H1 (cell line): ENCODE measurements around the gene OSBPL2. TPM values are rescaled to one million over a fixed set of nuclear protein-coding genes. Genes with fewer than 3 reads are reported as not detected.

Source experiments
- CEBPB ChIP-seq: IDR thresholded peaks from 2 replicates; pipeline ENCODE4 v1.6.1; 2012; ENCODE audit warnings: low read depth, low read length
- CHD2 ChIP-seq: IDR thresholded peaks from 2 replicates; pipeline ENCODE4 v1.6.1; 2012; ENCODE audit warnings: low read length, improper control_type of control experiment
- CTBP2 ChIP-seq: IDR thresholded peaks from 2 replicates; pipeline ENCODE4 v1.7.0; 2011; ENCODE audit warnings: borderline replicate concordance, mild to moderate bottlenecking, moderate library complexity, mixed read lengths, low read length; ENCODE audit not compliant: insufficient read depth, insufficient read length
- EP300 ChIP-seq, 2 experiments: IDR thresholded peaks; 1 replicate in 1 of 2; 2 replicates in 1 of 2; pipeline ENCODE4 v1.6.1; 2011 to 2012; ENCODE audit warnings: low read depth in 2 of 2, low read length in 2 of 2, mild to moderate bottlenecking in 2 of 2, borderline replicate concordance in 1 of 2, inconsistent platforms in 1 of 2, moderate library complexity in 1 of 2
- FOSL1 ChIP-seq: IDR thresholded peaks from 2 replicates; pipeline ENCODE4 v1.6.1; 2011; ENCODE audit warnings: mild to moderate bottlenecking, low read depth, low read length, moderate library complexity; ENCODE audit not compliant: insufficient read depth
- NANOG ChIP-seq: IDR thresholded peaks from 2 replicates; pipeline ENCODE4 v1.6.1; 2011; ENCODE audit warnings: low read length, low read depth, mild to moderate bottlenecking, inconsistent platforms; ENCODE audit not compliant: insufficient read depth, poor library complexity, severe bottlenecking
- POU5F1 ChIP-seq: IDR thresholded peaks from 2 replicates; pipeline ENCODE4 v1.6.1; 2011; ENCODE audit warnings: low read depth, mild to moderate bottlenecking, low read length, moderate library complexity
- TAF1 ChIP-seq: IDR thresholded peaks from 2 replicates; pipeline ENCODE4 v1.6.1; 2011; ENCODE audit warnings: mild to moderate bottlenecking, low read depth, low read length
- TCF12 ChIP-seq: IDR thresholded peaks from 2 replicates; pipeline ENCODE4 v1.6.1; 2011; ENCODE audit warnings: low read depth, mild to moderate bottlenecking, low read length
- polyA plus RNA-seq, 7 experiments: library from polyadenylated mRNA; depleted of rRNA in 3 of 7; stranded (reverse) in 5 of 7; unstranded in 2 of 7; fragments of >200 nt in 5 of 7; fragments of 200-250 nt in 2 of 7; gene quantifications; 1 replicate in 5 of 7; 2 replicates in 1 of 7; 4 replicates in 1 of 7; pipeline versions ENCODE4 v1.2.1 to v1.2.3, GENCODE V29; 2011 to 2013; ENCODE audit warnings: missing spikeins in 2 of 7, mixed read lengths in 2 of 7
- total RNA-seq: library from RNA; stranded (reverse); fragmentation: NEBNext Ultra II Directional; extraction: Animal tissue kit (Norgen Biotek cat#: 25700); gene quantifications from 2 replicates; pipeline ENCODE4 v1.2.1, GENCODE V29; 2021
- TF ChIP-seq, protein P1 (sequence below): fragments of 300-600 bp; sonication (generic); IDR thresholded peaks from 2 replicates; pipeline ENCODE4 v1.7.1; 2012; ENCODE audit warnings: low read length, moderate library complexity, mild to moderate bottlenecking, inconsistent platforms; ENCODE audit not compliant: insufficient replicate concordance
- TF ChIP-seq, protein P2 (sequence below): IDR thresholded peaks from 2 replicates; pipeline ENCODE4 v1.6.1; 2011; ENCODE audit warnings: low read length, improper control_type of control experiment

OSBPL2 gene
- total and polyA plus RNA-seq, 2 of the 8 experiments (the other 6 are each of a cell fraction or from before 2014, with no cell fraction given), result 11.7 to 42.4 TPM

DNA sequence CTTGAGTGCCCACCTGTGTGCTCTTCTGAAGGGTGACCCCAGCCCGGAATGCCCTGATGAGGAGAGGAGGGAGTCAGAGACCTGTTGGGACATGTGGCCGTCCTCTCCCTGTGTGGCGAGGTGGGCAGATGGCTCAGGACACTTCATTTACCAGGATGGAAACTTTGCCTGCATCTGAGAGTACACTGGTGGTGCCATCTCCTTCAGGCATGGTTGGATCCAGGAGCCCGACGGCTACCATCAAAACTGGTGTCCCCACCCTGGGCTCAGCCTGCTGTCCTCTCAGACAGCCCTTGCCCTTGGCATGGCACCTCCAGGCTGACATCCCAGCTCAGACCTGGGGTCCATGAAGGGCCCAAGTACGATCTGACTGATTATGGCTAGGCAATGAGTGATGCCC lies 7.0 kb upstream of the OSBPL2 start (continued):
- TF ChIP-seq, protein P1, sequence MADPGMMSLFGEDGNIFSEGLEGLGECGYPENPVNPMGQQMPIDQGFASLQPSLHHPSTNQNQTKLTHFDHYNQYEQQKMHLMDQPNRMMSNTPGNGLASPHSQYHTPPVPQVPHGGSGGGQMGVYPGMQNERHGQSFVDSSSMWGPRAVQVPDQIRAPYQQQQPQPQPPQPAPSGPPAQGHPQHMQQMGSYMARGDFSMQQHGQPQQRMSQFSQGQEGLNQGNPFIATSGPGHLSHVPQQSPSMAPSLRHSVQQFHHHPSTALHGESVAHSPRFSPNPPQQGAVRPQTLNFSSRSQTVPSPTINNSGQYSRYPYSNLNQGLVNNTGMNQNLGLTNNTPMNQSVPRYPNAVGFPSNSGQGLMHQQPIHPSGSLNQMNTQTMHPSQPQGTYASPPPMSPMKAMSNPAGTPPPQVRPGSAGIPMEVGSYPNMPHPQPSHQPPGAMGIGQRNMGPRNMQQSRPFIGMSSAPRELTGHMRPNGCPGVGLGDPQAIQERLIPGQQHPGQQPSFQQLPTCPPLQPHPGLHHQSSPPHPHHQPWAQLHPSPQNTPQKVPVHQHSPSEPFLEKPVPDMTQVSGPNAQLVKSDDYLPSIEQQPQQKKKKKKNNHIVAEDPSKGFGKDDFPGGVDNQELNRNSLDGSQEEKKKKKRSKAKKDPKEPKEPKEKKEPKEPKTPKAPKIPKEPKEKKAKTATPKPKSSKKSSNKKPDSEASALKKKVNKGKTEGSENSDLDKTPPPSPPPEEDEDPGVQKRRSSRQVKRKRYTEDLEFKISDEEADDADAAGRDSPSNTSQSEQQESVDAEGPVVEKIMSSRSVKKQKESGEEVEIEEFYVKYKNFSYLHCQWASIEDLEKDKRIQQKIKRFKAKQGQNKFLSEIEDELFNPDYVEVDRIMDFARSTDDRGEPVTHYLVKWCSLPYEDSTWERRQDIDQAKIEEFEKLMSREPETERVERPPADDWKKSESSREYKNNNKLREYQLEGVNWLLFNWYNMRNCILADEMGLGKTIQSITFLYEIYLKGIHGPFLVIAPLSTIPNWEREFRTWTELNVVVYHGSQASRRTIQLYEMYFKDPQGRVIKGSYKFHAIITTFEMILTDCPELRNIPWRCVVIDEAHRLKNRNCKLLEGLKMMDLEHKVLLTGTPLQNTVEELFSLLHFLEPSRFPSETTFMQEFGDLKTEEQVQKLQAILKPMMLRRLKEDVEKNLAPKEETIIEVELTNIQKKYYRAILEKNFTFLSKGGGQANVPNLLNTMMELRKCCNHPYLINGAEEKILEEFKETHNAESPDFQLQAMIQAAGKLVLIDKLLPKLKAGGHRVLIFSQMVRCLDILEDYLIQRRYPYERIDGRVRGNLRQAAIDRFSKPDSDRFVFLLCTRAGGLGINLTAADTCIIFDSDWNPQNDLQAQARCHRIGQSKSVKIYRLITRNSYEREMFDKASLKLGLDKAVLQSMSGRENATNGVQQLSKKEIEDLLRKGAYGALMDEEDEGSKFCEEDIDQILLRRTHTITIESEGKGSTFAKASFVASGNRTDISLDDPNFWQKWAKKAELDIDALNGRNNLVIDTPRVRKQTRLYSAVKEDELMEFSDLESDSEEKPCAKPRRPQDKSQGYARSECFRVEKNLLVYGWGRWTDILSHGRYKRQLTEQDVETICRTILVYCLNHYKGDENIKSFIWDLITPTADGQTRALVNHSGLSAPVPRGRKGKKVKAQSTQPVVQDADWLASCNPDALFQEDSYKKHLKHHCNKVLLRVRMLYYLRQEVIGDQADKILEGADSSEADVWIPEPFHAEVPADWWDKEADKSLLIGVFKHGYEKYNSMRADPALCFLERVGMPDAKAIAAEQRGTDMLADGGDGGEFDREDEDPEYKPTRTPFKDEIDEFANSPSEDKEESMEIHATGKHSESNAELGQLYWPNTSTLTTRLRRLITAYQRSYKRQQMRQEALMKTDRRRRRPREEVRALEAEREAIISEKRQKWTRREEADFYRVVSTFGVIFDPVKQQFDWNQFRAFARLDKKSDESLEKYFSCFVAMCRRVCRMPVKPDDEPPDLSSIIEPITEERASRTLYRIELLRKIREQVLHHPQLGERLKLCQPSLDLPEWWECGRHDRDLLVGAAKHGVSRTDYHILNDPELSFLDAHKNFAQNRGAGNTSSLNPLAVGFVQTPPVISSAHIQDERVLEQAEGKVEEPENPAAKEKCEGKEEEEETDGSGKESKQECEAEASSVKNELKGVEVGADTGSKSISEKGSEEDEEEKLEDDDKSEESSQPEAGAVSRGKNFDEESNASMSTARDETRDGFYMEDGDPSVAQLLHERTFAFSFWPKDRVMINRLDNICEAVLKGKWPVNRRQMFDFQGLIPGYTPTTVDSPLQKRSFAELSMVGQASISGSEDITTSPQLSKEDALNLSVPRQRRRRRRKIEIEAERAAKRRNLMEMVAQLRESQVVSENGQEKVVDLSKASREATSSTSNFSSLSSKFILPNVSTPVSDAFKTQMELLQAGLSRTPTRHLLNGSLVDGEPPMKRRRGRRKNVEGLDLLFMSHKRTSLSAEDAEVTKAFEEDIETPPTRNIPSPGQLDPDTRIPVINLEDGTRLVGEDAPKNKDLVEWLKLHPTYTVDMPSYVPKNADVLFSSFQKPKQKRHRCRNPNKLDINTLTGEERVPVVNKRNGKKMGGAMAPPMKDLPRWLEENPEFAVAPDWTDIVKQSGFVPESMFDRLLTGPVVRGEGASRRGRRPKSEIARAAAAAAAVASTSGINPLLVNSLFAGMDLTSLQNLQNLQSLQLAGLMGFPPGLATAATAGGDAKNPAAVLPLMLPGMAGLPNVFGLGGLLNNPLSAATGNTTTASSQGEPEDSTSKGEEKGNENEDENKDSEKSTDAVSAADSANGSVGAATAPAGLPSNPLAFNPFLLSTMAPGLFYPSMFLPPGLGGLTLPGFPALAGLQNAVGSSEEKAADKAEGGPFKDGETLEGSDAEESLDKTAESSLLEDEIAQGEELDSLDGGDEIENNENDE, result no peak
- no peak for TF ChIP-seq CTBP2
- no peak for TF ChIP-seq TCF12
- TF ChIP-seq CHD2, result no peak
- no peak for TF ChIP-seq TAF1
- no peak for TF ChIP-seq POU5F1
- no peak for TF ChIP-seq CEBPB
- TF ChIP-seq, protein P2, sequence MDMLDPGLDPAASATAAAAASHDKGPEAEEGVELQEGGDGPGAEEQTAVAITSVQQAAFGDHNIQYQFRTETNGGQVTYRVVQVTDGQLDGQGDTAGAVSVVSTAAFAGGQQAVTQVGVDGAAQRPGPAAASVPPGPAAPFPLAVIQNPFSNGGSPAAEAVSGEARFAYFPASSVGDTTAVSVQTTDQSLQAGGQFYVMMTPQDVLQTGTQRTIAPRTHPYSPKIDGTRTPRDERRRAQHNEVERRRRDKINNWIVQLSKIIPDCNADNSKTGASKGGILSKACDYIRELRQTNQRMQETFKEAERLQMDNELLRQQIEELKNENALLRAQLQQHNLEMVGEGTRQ, result no peak
- no peak for TF ChIP-seq NANOG
- TF ChIP-seq FOSL1, result no peak
- TF ChIP-seq EP300 (IDR thresholded peaks at IDR 0.05; ENCODE audit: borderline replicate concordance in 1 of 2, low read depth in 2 of 2, low read length in 2 of 2), result no peak
